IPS-15b (cell line): ENCODE results near the gene DPP10.
"Not testable (repeated sequence)": the region's sequence is repeated elsewhere in the genome, so short reads cannot be mapped to it uniquely, and the experiment has no call there.

Experiments used
- H3K27me3 ChIP-seq: one replicate; pipeline ENCODE4 v1.6.1; 2013; ENCODE audit warnings: low read length; ENCODE audit not compliant: control insufficient read depth, insufficient read depth
- H3K36me3 ChIP-seq: one replicate; pipeline ENCODE4 v1.6.1; 2013; ENCODE audit warnings: low read length; ENCODE audit not compliant: control insufficient read depth, insufficient read depth
- H3K4me1 ChIP-seq: one replicate; pipeline ENCODE4 v1.6.1; 2013; ENCODE audit warnings: mild to moderate bottlenecking, low read length; ENCODE audit not compliant: control insufficient read depth, insufficient read depth
- H3K4me3 ChIP-seq: one replicate; pipeline ENCODE4 v1.5.1; 2013; ENCODE audit warnings: low read depth, low read length
- H3K9ac ChIP-seq: one replicate; pipeline ENCODE4 v1.6.1; 2013; ENCODE audit warnings: low read depth, mild to moderate bottlenecking, low read length
- H3K9me3 ChIP-seq: one replicate; pipeline ENCODE4 v1.6.1; 2013; ENCODE audit warnings: mild to moderate bottlenecking, low read length; ENCODE audit not compliant: control insufficient read depth, insufficient read depth

Gene DPP10

DNA sequence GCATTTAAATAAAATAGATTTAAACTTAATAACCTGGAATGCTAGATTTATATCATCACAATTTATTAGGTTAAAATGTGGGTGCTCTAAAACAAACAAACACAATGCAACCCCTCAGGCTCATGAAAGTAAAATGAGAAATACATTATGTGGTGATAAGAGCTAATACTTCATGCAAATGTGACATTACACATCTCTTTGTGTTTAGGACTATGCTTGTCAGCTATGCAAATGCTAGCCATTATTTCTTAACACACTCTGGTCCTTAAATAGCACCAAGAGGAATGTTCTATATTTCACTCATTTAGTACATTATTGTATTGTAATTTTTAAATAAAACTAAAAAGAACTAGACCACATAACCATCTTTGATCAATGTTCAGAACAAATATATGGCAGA, 627.6 kb downstream of the DPP10 start:
- Histone ChIP-seq H3K9me3 (no peaks in the 10 kb centered on the region), H3K9ac (no peak overlapping the region)

DNA sequence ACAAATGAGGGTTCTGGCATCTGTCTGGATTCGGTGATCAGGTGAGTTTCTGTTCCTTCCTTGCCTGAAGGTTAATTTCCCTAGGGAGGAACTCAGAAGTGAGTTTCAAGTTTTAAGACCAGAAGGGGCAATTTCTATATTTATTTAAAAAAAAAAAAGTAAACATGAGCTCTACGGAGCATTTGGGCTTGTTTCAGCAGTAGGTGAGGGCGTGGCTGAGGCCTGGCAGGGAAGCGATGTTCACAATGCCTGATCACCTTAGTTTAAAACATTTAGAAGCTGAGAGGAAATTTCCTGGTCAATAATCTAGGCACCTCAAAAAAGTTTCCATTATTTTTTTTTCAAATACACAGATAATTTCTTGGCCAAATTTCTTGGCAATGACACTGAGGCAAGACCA, 629.1 kb downstream of the DPP10 start:
- Histone ChIP-seq H3K9ac (no peak overlapping the region), H3K27me3 (no peaks in the 10 kb centered on the region), H3K9me3 (no peaks in the 10 kb centered on the region), H3K36me3 (no peaks in the 10 kb centered on the region), H3K4me1 (no peaks in the 10 kb centered on the region), H3K4me3 (no peak overlapping the region)

More for the DNA sequence above, 627.6 kb downstream of the DPP10 start:
- Histone ChIP-seq H3K27me3 (no peaks in the 10 kb centered on the region), H3K4me3 (no peak overlapping the region), H3K36me3 (no peaks in the 10 kb centered on the region), H3K4me1 (no peaks in the 10 kb centered on the region)

GRCh38 chr2:115075800-115076199, 633.4 kb downstream of the DPP10 start:
- H3K27me3 ChIP-seq, result no peaks in the 10 kb centered on the region
- H3K9ac ChIP-seq, result no peak overlapping the region
- H3K4me3 ChIP-seq, result no peak overlapping the region
- H3K9me3 ChIP-seq, result no peaks in the 10 kb centered on the region
- no peaks in the 10 kb centered on the region for H3K36me3 ChIP-seq
- H3K4me1 ChIP-seq, result no peaks in the 10 kb centered on the region

DNA sequence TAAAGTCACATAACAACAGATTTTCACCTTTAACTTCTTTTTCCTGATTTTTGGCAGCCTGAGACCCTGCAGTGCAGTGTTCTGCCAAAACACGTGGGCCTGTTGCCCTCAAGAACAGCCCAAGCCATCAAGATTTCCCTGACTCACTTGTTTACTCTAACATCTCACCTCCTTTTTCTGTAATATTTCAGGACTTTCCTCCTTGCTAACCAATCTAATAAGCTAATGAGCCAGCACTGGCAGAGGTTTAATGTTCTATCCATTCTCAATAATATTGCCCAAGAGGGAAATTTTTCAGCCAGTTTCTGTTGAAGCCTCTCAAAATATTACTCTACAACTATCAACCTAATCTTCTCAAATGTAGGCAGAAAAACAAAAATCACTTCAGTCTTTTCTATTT, 635.2 kb downstream of the DPP10 start:
- H3K9me3 ChIP-seq, result no peaks in the 10 kb centered on the region
- H3K4me1 ChIP-seq, result no peaks in the 10 kb centered on the region
- no peak overlapping the region for H3K9ac ChIP-seq
- H3K27me3 ChIP-seq, result no peaks in the 10 kb centered on the region
- no peaks in the 10 kb centered on the region for H3K36me3 ChIP-seq
- no peak overlapping the region for H3K4me3 ChIP-seq

- Histone ChIP-seq H3K9ac (no peak overlapping the region), H3K9me3 (no peaks in the 10 kb centered on the region), H3K36me3 (no peaks in the 10 kb centered on the region), H3K4me1 (no peaks in the 10 kb centered on the region), H3K27me3 (no peaks in the 10 kb centered on the region), H3K4me3 (no peak overlapping the region)
Measured at GRCh38 chr2:115083225-115083624, 640.8 kb downstream of the DPP10 start.

DNA sequence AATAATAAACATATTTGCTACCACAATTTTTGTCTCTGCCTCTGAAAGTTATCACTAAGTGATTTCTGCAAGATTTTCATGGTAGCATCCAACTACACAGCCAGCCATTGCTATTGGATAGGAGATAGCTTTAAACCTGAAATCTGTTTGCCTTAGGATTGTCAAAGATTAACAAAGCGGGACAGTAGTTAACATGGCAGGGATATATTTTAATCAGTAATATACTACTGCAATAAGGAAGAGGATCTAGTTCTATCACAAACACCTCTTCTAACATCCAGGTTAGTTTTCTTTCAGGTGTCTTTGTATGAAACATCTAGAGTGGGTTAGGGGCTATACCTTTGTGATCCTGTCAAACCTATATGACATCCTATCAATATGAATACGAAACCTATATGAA, 641.3 kb downstream of the DPP10 start:
- Histone ChIP-seq H3K9me3 (no peaks in the 10 kb centered on the region), H3K4me1 (no peaks in the 10 kb centered on the region), H3K36me3 (no peaks in the 10 kb centered on the region), H3K27me3 (no peaks in the 10 kb centered on the region), H3K4me3 (no peak overlapping the region), H3K9ac (no peak overlapping the region)

- no peaks in the 10 kb centered on the region for H3K36me3 ChIP-seq
- H3K9ac ChIP-seq, result no peak overlapping the region
- H3K4me3 ChIP-seq, result no peak overlapping the region
- no peaks in the 10 kb centered on the region for H3K27me3 ChIP-seq
- no peaks in the 10 kb centered on the region for H3K4me1 ChIP-seq
- H3K9me3 ChIP-seq, result no peaks in the 10 kb centered on the region
Measured at GRCh38 chr2:115084446-115084845, 642.0 kb downstream of the DPP10 start.

- not testable (repeated sequence) for H3K9ac ChIP-seq, H3K36me3 ChIP-seq, H3K4me3 ChIP-seq, H3K9me3 ChIP-seq, H3K27me3 ChIP-seq, H3K4me1 ChIP-seq
Measured at GRCh38 chr2:115086051-115086620, 643.7 kb downstream of the DPP10 start.

- H3K4me3 ChIP-seq, result no peak overlapping the region
- H3K36me3 ChIP-seq, result no peaks in the 10 kb centered on the region
- peaks cover 4% of the 10 kb centered on the region for H3K9me3 ChIP-seq
- H3K9ac ChIP-seq, result no peak overlapping the region
- no peaks in the 10 kb centered on the region for H3K4me1 ChIP-seq
- H3K27me3 ChIP-seq, result no peaks in the 10 kb centered on the region
Measured at GRCh38 chr2:115094441-115094840, 652.0 kb downstream of the DPP10 start.

DNA sequence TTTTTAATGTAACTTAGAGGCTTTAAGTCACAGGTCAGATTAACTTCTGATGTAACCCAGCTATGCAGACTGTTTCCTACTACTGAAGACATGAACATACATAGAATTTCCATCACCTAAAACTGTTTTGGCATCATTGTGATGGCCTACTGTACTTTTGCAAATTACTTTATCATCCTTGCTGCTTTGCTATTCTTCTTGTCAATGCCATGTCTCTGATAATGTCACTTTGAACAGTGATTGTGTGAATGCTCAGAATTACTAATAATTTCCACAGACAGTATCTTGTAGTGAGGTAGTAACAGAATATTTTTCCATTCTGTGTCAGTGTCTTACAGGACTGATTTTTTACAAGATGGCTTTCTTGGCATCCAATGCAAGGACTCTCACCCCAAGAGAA, 663.5 kb downstream of the DPP10 start:
- H3K4me3 ChIP-seq, result no peak overlapping the region
- H3K9me3 ChIP-seq, result no peaks in the 10 kb centered on the region
- H3K4me1 ChIP-seq, result no peaks in the 10 kb centered on the region
- no peaks in the 10 kb centered on the region for H3K36me3 ChIP-seq
- H3K27me3 ChIP-seq, result no peaks in the 10 kb centered on the region
- H3K9ac ChIP-seq, result no peak overlapping the region

- H3K9ac ChIP-seq, result no peak overlapping the region
- no peaks in the 10 kb centered on the region for H3K9me3 ChIP-seq
- H3K27me3 ChIP-seq, result no peaks in the 10 kb centered on the region
- no peaks in the 10 kb centered on the region for H3K4me1 ChIP-seq
- no peak overlapping the region for H3K4me3 ChIP-seq
- no peaks in the 10 kb centered on the region for H3K36me3 ChIP-seq
Measured at GRCh38 chr2:115115135-115115534, 672.7 kb downstream of the DPP10 start.

DNA sequence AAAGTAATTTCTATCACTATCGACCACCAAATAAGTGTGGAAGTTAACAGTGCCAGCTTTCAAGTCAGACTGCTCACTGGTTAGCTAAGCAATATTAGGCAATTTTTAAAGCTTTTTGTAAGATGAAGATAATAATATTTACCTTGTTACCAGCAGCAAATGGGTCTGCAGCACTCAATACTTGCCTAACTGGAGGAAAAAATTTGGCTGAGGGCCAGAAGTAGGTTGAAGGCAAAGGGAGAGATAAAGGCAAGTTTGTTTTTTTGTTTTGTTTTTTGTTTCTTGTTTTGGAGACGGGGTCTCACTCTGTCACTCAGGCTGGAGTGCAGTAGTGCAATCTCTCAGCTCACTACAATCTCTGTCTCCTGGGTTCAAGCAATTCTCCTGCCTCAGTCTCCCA, 675.9 kb downstream of the DPP10 start:
- H3K27me3 ChIP-seq, result no peaks in the 10 kb centered on the region
- H3K36me3 ChIP-seq, result no peaks in the 10 kb centered on the region
- H3K4me3 ChIP-seq, result no peak overlapping the region
- H3K9ac ChIP-seq, result no peak overlapping the region
- no peaks in the 10 kb centered on the region for H3K4me1 ChIP-seq
- no peaks in the 10 kb centered on the region for H3K9me3 ChIP-seq
